VCaP (cell line): ENCODE measurements around the gene SORL1-AS1.

Source experiments
- H3K27ac ChIP-seq: fragments of 450-650 bp; 2 replicates; pipeline ENCODE4 v1.5.1; 2017
- TF ChIP-seq, protein P1 (sequence below): fragments of 450-650 bp; conservative IDR thresholded peaks from 2 replicates; pipeline ENCODE4 v1.5.1; 2017; ENCODE audit warnings: mild to moderate bottlenecking, moderate library complexity

SORL1-AS1 gene

DNA sequence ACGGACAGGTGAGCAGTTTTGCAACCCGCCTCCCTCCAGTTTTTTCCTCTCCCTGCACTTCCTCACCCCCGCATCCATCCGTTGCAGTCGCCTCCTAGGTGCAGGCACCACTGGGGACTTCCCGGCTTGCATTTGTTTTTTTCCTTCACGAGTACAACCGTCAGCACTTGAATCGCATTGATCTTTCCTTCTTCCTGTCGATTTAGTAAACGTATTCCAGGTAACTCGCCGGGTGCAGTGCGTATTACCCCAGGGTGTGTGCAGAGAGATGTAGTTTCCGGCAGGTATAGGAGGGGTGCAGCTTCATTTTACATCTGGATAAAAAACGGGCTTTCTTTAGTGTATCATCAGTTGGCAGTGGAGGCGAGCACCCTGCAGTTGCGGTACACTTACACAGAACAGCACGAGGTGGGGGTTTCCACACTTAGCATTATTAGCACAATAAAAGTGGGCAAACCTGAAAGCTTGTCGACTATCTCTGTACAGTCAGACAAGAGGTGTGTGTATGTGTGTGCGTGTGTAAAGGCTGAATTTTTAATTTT, at the start of gene SORL1-AS1:
TSS of gene SORL1-AS1 (minus strand) at position 359 of the 542 bp plus-strand sequence.
- peak within 1 kb of the TSS; percentile 92 for H3K27ac ChIP-seq

DNA sequence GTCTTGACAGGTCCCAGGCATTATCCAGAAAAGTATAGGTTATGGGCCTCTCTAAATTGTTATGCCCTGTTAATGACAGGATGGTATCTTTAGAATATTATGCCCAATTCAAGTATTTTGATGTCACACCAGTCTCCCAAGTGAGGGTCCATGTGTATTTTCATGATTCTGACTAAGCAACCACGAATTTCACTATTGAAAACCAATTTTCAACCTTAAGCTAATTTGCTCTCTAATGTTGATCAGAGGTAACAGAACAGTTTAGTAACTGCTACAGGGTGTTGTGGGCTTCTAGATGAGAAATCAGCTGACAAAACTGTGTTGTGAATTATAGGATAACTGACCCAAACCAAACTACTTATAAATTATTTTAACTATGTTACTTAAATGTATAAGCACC, 48.0 kb upstream of the SORL1-AS1 start:
- H3K27ac ChIP-seq, result no peak overlapping the region
- TF ChIP-seq, protein P1, sequence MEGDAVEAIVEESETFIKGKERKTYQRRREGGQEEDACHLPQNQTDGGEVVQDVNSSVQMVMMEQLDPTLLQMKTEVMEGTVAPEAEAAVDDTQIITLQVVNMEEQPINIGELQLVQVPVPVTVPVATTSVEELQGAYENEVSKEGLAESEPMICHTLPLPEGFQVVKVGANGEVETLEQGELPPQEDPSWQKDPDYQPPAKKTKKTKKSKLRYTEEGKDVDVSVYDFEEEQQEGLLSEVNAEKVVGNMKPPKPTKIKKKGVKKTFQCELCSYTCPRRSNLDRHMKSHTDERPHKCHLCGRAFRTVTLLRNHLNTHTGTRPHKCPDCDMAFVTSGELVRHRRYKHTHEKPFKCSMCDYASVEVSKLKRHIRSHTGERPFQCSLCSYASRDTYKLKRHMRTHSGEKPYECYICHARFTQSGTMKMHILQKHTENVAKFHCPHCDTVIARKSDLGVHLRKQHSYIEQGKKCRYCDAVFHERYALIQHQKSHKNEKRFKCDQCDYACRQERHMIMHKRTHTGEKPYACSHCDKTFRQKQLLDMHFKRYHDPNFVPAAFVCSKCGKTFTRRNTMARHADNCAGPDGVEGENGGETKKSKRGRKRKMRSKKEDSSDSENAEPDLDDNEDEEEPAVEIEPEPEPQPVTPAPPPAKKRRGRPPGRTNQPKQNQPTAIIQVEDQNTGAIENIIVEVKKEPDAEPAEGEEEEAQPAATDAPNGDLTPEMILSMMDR, result no peak

More for the DNA sequence above, at the start of gene SORL1-AS1:
- TF ChIP-seq, protein P1, result no peak

DNA sequence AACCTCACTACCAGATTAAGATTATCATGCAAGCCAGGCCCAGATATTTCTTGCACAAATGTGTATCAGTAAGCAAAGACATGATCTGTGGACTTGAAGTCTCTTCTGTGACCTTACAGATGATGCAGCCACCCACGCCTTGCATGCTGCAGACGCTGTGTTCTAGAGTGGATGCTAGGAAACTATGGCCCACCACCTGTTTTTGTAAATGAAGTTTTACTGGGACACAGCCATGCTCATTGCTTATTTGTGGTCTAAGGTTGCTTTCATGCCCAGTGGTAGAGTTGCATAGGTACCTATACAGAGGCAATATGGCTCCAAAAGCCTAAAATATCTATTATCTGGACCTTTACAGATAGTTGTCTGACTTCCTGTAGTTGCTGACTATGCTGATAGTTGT, 47.5 kb upstream of the SORL1-AS1 start:
- H3K27ac ChIP-seq, result no peak overlapping the region
- TF ChIP-seq, protein P1, result no peak

DNA sequence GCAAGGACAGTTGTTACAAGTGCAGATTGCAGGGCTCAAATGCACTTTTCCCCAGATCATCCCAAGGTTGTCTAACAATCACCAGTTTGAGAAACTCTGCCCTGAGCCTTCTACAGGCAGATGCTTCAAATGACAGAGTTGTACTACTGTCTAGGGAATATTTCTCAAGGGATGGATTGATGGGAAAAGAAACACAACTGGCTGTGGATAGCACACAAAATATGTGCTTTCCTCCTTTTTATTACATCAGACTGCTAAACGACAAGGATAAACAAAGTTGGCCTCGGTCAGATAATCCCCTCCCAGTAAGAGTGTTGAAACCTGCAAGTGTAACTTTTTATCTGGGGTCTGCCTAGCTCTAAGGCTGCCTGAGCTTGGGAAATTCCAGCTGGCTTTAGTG, 46.6 kb upstream of the SORL1-AS1 start:
- no peak overlapping the region for H3K27ac ChIP-seq
- TF ChIP-seq, protein P1, result no peak

DNA sequence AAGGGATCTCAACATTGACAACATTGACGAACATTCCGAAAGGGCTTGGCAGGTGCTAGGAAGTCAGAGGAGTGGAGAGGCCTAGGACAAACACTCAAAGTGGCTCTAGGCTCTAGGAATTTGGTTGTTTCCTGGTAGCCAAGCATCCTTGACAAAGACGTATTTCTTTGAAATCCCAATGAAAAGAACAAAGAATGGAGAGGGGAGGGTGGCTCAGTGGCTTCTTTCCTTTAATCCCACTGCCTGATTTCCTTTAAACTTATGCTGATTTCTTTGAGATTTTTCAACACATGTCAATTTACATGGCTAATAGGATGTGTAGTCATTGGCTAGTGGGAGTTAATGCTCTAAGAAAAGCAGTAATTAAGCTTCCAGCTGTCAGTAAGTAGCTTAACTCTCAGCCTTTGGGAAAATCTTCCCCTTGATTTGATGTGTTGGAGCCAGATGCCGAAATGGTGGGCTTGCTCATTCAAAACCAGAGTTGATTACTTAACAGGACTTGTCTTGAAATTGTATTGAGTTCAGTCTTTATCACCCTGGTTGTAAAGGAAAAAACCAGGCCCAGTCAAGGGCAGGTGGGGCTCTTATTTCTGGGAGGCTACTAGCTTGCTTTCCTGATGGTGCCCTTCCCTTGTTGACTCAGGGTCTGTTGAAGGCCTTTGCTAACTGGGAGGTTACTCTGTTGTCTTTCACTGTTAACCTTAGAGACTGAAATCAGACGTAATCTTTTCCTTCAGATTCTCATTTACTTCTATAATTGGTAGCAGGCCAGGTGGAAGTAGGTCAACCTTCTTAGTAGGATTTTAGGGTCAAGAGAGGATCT, 44.6 kb upstream of the SORL1-AS1 start:
- TF ChIP-seq, protein P1, result no peak
- H3K27ac ChIP-seq, result no peak overlapping the region

DNA sequence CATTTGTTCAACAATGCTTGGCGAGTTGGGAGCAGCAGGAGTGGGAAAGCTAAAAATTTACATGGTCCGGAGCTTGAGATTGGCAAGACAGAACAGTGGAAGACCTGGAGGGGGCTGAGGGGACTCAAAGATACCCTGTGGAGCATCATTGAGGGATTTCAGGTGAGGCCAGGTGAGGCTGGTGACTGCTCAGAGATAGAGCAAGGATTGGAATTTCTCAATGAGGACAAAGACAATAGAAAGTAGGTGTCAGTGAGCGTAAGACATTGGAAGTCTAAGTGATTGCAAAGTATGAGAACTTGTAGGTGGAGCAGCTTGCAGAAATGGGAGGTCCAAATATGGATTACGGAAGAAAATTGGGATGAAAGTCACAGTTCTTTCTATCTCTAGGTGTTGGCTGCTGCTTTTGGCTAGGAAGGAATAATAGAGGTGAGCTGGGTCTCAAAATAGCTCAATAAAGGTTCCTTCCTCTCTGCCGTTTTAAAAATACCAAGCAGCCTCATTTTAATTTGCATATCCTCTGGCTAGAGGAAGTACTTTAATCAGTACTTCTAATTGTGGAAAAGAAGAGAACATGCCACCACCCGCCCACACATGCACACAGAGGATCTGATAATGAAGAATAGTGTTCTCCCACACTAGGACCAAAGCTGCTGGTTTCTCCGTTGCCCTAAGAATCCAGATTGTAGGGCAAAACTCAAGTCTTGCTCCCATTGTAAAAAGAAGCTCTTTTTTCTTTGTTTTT, 41.8 kb upstream of the SORL1-AS1 start:
- TF ChIP-seq, protein P1, result no peak
- H3K27ac ChIP-seq, result no peak overlapping the region

DNA sequence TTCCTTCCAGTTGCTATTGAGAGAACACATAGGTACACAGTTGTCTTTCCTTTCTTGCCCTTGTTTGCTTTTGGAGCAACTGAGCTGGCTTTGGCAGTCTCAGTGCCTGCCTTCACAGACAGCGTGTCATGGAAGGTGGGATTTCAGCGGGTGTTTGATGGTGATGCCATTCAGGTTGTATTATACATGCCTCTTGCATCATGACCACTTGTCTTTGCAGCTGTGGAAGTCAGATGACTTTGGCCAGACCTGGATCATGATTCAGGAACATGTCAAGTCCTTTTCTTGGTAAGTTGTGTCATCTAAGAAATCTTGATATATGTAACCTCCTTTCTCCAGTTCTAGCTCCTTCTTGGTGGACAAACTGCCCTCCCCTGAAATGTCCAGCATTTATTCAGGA, 37.1 kb upstream of the SORL1-AS1 start:
- TF ChIP-seq, protein P1, result no peak
- H3K27ac ChIP-seq, result no peak overlapping the region
